NOMO-1 treated with DMSO at 0.1 percent for 48 hours (cell line): ENCODE data around the gene UVRAG.

Source experiments
- DNase-seq: peaks from one replicate; lab custom pipeline; 2025; ENCODE audit not compliant: unreplicated experiment; lab: John Stamatoyannopoulos, UW

The UVRAG gene

DNA sequence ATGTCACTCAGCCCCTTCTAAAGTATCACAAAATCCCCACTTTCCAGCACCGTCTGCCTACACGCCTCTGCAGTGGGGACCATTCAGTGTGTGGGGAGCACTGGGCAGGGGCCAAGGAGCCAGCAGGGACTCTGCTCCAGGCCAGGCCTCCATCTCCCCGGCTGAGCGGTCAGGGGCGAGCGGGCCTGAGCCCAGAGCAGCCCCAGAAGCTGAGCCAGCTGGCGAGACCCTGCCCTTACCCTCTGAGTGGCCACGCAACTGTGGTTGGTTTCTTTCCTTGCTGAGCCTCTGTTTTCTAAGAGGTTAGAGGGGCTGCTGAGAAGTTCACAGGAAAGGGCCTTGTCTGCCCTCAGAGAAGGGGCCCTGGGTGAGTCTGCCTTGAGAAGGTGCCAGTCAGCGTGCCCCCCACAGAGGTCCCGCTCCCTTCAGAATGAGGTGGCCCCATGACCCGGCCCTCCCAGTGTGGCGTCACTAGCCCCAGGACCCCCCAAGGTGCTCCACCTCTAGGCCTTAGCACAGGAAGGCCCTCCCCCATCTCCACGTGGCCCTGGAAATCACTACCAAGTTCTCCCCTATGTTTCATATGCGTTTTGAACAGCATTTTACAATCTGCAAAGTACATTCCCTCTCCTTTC lies 344.4 kb downstream of the UVRAG start:
- no peak for DNase-seq

DNA sequence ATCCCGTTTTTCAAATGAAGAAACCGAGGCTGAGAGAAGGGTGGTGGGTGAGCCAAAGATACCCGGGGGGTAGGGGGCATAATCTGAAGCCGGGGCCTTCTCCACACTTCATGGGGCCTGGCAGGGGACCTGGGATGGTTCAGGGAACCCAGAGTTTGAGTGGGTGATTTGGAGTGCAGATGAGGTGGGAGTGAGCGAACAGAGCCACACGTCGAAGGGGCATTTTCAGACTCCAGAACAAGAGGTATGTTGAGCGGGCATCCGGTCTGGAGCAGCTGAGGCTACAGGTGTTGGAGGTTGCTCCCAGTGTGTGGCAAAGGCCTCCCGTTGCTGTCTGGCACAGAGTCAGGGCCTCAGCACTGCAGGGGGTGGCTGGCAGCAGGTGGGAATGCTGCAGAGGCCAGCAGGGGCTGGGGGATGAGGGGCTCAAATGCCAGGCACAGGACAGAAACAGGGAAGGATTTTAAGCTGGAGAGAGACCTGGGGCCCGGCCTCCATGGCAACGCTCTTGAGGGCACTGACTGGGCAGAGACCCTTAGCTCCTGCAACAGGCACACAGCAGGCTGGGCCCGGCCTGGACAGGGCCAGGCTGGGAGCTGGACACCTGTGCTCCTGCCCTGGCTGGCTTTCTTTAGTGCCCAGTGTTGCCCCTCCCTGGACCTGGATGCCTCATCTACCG lies 345.1 kb downstream of the UVRAG start:
- DNase-seq, result no peak

DNA sequence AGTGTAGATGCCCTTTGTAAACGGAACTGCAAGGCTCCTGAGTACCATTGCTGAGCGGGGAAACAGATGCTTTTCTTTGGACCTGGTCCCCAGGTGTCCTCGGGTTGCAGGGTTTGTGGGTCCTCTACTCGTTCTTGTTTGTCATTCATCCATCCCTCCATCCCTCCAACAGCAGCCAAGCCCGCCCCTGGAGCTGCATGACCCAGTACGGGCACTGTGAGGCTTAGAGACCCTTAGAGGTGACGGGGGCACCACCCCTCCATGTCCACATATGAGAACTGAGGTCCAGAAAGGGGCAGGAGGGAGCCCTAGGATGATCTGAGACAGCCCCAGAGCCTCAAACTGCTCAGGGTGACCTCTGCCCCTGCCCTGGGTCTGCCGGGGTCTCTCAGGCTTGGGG lies 345.8 kb downstream of the UVRAG start:
- DNase-seq, result no peak

DNA sequence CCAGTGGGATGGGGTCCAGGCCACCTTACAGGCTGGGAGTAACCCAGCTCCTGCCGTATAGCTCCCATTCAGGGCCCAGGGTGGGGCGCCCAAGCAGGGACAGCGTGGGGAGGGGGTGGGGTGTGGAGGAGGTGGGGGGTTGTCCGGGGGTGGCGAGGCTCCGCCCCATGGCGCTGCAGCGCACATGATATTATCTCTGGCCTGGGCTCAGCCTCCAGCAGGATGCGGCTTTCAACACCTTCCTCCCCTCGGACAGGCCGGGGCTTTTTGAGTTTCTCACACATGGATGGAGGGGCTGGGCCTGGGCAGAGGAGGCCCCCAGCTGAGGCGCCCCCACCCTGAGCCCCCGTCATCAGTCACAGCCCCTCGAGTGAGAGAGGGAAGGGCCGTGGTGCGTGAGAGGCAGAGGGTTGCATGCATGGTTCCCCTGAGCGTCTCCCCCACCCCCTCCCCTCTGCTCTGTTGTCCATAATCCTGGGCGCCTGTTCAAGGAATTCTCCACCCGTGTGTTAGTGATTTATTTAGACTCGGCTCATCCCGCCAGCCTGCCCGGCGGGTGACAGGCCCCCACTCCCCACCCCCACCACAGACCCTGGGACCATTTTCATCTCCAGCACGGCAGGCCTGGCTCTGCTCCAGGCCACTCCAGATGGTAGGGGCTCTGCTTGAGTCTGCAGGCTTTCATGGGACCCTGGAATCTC lies 346.4 kb downstream of the UVRAG start:
- no peak for DNase-seq

DNA sequence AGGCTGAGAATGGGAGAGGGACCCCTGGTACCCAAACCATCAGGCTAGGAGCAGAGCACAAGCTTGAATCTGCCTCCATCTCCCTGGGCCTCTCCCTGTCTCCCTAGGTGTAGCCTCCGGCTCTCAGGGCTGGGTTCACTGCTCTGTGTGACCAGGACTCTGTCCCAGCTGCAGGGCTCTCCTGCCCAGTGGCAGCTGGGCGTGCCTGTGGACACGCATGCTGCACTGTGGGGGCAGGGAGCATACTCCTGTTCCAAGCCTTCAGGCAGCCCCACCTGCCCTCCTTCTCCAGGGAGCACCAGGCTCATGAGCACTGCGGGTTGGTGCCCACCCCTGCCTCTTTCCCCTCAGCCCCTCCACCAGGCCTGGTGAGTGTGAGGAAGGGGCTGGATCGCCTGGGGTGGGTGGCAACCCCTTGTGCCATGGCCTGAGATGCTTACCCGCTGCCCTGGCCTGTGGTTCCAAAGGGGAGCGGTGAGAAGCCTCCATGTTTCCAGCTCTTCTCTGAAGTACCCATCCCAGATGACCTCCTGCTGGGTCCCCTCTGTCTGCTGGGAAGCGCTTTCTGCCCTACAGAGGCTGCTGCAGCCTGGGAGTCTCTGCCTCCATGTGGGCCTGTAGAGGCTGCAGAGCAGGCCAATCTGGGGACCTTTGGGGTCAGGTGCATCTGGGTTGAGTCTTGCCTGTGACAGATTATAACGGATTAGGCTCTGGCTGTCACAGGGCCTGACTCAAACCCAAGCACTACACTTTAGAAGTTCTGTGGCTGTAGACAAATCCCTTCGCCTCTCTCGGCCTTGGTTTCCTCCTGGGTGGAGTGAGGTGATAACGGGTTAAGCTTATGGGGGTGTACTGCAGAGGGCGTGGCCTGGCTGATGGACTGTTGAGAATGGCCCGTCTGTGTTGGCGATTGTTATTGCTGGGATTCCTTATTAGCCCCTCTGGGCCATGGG lies 347.6 kb downstream of the UVRAG start:
- no peak for DNase-seq

DNA sequence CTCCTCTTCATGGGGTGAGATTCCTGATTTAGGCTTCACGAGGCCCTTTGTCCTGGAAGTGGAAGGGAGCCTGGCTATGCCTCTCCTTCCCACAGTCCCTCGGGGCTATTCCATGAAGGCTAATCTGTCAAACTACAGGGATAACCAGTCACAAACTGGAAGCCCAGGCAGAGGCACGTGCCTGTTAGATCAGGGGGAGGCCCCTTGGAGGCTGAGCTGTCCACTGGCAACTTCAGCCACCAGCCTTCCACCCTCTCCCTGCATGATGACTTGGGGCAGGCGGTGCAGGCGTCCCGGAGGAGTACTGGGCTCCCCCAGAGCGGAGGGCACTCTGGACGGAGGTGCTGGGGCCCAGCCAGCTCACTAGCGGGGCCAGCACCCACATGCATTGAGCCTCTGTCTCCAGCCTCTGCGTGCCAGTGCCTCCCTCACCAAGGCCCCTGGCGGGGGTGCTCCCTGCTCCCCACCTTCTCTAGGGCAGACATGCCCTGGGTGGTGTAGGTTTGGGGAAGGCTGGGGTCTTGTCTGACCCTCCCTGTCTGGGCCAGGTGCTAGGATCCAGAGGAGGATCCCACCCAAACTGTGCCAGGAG lies 348.4 kb downstream of the UVRAG start:
- no peak for DNase-seq

DNA sequence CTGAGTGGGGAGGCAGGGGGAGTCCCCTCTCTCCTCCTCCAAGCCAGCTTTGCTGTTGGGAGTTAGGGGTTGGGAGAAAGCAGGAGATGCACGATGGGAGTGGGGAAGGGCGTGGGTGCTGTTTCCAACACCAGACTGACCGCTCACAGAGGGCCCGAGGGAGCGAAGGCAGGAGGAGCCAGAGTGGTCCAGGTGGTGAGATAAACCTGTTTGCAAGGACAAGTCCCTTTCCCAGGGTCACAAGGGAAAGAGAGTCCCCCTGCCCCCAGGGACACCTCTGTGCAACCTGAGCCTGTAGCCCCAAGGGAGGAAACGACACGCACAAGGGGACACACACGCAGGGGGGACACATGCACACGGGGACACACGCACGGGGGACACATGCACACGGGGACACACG lies 349.1 kb downstream of the UVRAG start:
- no peak for DNase-seq

DNA sequence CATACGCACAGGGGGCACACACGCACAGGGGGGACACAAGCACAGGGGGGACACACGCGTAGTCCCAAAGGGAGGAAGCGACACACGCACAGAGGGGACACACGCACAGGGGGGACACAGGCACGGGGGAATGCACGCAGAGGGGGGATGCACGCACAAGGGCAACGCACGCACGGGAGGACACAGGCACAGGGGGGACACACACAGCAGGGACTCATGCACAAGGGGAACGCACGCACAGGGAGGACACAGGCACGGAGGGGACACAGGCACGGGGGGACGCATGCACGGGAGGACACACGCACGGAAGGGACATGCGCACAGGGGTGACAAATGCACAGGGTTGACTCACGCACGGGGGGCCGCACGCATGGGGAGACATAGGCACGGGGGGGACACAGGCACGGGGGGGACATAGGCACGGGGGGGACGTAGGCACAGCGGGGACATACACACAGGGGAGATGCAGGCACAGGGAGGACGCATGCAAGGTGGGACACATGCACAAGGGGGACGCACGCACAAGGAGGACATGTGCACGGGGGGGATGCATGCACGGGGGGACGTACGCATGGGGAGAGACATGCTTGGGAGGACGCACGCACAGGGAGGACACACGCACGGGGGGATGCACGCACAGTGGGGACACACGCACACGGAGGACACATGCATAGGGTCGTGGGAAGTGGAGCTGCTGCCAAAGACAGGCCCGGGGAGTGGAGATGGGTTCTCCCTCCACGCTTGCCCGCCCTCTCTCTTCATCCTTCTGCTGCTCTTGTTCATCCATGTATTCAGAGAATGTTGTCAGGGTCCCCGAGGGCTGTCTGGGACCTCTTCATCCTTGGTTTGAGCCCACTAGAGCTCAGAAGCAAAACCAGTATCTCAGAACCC lies 350.1 kb downstream of the UVRAG start:
- no peak for DNase-seq

DNA sequence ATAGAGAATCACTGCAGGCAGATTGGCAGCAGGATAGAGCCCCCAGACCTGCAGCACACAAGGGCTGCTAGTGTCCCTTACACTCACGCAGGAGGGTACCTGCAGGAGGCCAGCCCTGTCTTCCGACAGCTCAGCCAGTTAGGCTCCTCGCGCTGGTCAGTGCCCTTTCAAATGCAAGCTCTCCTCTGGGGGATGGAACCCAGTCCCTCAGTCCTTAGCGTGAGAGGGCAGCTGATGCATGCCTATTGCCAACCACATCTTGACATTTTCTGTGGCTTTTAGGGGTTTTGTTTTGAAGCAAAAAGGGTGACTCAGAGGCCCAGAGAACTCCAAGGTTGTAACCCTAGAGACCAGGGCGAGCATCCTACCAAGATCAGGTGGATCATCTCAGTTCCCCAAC lies 351.3 kb downstream of the UVRAG start:
- DNase-seq, result no peak

DNA sequence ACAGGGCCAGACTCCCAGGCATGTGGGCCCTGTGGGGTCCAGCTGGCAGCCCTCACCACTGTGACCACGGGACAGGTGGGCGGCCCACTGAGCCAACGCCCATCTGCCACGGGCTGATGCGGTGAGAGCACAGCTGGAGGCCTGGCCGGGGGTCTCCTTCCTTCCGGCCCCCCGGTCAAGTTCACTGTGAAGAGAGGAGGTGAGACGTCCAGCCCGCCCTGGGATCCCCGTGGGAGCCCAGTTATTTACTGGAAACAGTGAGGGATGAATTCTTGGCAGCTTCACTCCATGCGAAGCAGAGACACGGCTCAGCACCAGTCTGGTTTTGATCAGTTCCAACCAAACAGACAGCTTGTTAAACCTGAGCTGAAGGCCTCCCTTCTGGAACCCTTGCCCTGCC lies 352.6 kb downstream of the UVRAG start:
- no peak for DNase-seq

DNA sequence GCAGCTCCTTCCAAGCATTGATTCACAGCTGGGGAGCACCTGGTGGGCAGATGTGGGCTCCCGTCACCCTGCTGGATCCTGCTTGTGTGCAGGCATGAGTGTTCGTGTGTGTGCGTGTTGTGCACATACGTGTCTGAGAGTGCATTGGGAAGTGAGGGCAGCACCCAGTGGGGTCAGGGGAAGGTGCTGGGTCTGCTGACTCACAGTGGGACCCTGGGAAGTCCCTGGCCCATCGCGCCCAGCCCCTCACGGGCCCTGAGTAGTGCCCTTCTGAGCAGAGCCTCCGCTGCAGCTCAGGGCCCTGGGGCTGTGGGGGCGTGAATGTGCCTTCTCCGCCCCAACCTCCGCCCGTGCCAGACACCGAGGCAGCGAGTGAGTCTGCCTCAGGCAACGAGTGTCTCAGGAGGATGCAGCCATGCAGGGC lies 354.5 kb downstream of the UVRAG start:
- no peak for DNase-seq

DNA sequence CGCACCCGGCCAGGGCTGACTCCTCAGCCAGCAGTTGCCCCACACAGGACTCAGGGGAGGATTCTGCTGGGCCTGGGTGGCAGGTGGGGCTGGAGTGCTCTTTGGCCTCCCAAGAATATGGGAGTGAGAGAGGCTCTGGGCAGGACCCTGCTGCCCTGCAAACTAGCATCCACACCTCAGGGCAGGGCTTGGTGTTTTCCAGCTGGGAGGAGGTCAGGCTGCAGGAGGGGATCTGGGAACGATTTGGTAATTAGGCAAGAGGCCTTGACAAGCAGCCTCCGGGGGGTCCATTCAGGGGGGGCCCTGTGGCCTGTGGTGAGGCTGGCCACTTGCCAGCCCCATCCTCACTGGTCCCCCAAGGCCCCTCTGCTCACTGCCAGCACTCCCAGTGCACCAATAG lies 355.5 kb downstream of the UVRAG start:
- no peak for DNase-seq

DNA sequence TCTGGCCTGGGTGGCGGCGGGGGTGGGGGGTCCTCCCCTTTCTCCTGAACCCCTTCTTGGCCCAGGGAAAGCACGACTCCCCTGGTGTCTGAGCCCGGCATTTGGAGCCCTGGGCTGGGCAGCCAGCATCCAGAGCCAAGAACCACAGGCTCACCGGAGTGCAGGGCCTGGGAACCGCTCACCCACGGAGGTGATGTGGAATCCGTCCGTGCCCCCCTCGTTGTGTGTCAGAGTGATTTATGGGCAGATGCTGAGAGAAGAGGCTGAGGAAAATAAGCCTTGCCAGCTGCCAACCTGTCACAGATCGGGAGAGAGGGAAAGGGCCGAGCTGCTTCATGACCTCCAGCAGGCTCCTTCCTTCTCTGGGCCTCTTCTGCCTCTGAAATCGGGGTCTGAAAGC lies 357.6 kb downstream of the UVRAG start:
- DNase-seq, result no peak

DNA sequence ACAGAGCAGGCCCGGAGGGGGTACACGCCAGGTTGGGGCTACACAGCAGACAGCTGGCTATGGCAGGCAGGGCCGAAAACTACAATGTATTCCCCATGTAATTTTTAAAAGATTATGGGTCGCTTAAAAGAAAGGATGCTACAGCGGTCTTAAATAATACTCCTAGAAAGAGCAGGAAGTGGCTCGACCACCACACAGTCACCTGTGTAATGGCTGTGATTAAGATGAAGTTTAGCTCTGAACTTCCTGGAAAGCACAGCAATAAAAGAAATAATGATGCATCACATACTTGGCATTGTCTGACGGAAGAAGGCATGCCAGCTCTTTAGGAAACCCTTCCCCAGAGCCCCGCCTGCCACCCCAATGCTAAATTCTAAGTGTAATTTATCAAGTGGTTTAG lies 358.7 kb downstream of the UVRAG start:
- no peak for DNase-seq

DNA sequence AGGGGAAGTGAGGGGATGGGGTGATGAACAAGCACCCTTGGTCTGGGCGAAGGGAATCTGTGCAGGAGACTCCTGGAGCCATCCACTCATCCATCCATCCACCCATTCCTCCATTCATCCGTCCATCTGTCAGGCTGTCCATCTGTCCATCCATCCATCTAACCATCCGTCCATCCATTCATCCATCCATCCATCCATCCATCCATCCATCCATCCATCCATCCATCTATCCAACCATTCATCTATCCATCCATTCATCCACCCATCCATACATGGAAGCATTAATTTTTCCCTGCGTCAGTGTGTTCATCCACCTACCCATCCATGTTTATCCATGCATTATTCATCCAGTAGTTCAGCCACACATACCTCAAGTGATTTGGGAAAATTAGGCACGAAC lies 359.3 kb downstream of the UVRAG start:
- DNase-seq, result no peak

DNA sequence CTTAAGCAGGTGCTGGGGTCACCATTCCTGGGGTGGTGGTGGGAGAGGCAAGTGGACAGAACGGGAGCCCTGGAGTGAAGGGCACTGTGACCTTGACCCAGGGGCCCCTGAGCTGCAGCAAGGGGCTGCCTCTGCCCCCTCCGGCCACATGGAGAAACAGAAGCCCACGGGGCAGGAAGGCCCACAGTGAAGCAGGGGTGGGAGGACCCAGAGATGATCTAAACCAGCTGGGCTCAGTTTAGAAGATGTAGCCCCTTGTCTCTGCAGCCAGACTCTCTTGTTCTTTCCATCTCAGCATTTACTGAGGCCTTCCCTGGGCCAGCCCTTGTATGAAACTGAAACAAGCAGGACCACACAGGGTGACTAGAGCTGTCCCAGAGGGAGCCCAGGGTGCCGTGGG lies 360.8 kb downstream of the UVRAG start:
- no peak for DNase-seq

DNA sequence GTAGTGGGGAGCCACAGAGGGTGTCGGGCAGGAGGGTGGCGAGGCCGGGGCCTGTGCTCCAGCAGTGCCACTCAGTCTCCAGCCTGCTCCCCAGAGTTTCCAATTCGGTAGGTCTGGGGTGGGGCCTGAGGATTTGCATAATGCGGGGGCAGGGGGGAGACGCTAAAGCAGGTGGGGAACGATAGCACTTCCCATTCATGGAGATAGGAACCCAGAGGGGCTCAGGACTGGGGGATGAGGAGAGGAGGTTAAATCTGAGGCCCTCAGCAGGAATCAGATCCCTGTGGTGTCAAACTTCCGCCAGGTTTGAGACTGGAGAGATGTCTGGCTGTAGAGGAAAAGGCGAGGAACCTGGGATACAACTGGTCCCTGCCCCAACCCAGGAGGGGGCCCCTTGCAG lies 361.5 kb downstream of the UVRAG start:
- DNase-seq, result no peak

DNA sequence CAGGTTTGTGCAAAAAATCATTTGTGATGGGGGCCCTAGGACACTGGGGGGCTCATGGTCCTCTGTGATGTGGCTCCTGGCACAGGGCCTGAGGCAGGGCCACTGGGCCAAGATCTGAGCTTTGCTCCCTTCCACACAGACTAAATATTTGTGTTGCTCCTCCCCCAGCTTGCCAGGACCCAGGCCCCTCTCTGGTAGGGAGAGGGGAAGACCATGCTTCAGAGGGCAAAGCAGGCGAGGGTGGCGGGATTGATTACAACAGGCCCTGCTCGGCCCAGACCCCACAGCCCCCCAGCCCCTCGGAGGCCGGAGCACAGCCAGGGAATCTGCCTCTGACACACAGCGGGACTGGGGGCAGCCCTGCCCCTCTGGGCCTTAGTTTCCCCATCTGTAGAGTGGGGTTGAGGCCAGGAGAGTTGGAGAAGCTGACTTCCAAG lies 362.3 kb downstream of the UVRAG start:
- DNase-seq, result no peak

DNA sequence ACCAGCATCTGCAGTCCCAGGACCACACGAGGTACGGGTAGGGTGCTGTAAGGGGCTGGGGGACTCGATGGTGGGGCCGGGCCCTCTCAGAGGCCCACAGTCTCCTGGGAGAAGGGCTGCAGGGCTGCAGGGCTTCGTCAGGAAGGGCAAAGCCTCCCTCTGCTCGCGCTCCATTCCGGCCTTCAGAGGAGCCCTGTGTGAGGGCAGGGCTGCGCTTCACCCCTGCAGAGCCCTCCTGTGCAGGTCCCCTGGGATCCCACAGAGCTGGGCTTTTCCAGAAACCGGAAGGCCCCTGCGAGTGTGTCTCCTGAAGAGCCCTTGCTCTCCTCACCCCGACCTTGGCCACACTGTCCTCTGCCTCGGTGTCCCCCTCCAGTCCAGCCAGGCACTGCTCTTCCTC lies 364.1 kb downstream of the UVRAG start:
- no peak for DNase-seq

DNA sequence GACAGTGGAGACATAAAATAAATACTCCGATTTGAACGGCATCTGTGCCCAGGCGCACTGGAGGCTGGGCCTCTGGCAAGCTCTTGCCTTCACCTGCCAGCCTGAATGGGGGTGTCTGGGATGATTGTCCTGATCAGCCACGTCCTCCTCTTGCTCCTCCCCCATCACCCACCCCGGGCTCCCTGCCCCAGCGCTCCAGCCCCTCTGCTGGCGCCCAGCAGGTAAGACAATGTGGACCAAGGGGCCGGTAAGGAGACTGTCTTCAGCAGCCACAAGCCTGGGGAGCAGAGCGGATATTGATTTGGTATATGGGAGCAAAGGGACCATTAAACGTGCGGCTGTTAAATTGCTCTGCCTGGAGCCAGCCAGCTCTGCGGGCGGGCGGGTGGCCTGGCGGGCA lies 366.4 kb downstream of the UVRAG start:
- DNase-seq, result no peak
